Activated naive CD4-positive, alpha-beta T cell treated with anti-CD3 and anti-CD28 coated beads, Interleukin-2, amount 50 U/mL, for 16 hours (primary cell): ENCODE measurements around the gene ADAM21.
"Not testable (repeated sequence)": the region's sequence is repeated elsewhere in the genome, so short reads cannot be mapped to it uniquely, and the experiment has no call there.

Experiments
- DNase-seq: peaks from one replicate; pipeline ENCODE4 v3.0.0-alpha.2; 2020

ADAM21 gene

DNA sequence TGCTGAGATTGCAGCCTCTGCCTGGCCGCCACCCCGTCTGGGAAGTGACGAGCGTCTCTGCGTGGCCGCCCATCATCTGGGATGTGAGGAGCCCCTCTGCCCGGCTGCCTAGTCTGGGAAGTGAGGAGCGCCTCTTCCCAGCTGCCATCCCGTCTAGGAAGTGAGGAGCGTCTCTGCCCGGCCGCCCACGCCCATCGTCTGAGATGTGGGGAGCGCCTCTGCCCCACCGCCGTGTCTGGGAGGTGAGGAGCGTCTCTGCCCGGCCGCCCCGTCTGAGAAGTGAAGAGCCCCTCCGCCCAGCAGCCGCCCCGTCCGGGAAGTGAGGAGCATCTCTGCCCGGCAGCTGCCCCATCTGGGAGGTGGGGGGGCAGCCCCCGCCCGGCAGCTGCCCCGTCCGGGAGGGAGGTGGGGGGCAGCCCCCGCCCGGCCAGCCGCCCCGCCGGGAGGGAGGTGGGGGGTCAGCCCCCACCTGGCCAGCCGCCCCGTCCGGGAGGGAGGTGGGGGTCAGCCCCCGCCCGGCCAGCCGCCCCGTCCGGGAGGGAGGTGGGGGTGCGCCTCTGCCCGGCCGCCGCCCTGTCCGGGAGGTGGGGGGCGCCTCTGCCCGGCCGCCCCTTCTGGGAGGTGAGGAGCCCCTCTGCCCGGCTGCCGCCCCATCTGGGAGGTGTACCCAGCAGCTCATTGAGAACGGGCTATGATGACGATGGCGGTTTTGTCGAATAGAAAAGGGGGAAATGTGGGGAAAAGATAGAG, 25.6 kb downstream of the ADAM21 start:
- DNase-seq = not testable (repeated sequence)

GRCh38 chr14:70489579-70490200, 37.7 kb downstream of the ADAM21 start:
- no peak for DNase-seq

- no peak for DNase-seq
These were observed 46.2 kb downstream of the ADAM21 start for GRCh38 chr14:70498191-70498590.
